WTC11 (cell line): Measurements from ENCODE around the gene AP2M1. TPM values are rescaled to one million over a fixed set of nuclear protein-coding genes. Genes with fewer than 3 reads are reported as not detected.
A peak's percentile ranks its signal among the peaks of the same experiment; 100 is the strongest.

ENCODE experiments used
- ATAC-seq: fragments of 200-7000 bp; cut with Tn5 transposase; 2 replicates; pipeline ENCODE4 v1.10.0; 2021; ENCODE audit warnings: mild to moderate bottlenecking, moderate library complexity
- CTCF ChIA-PET: fragments of 300-600 bp; sonication (Branson Sonifier 250); formaldehyde crosslinking; loops from one replicate; lab custom pipeline; 2021; ENCODE audit warnings: antibody characterized with exemption; lab: Charles Lee
- POLR2A ChIA-PET: fragments of 350-600 bp; sonication (Branson Sonifier 250); formaldehyde crosslinking; loops from one replicate; lab custom pipeline; 2021; ENCODE audit warnings: antibody characterized with exemption; lab: Charles Lee
- DNase-seq: peaks from one replicate; pipeline ENCODE4 v3.0.0; 2021; ENCODE audit warnings: low spot score
- H3K27ac Mint-ChIP-seq: 2 replicates; pipeline ENCODE4 v1.8.0; 2021; ENCODE audit warnings: mixed read lengths
- H3K27me3 Mint-ChIP-seq: 2 replicates; pipeline ENCODE4 v1.8.0; 2021; ENCODE audit warnings: low read depth, mild to moderate bottlenecking, moderate library complexity, mixed read lengths
- H3K36me3 Mint-ChIP-seq: 2 replicates; pipeline ENCODE4 v1.8.0; 2021; ENCODE audit warnings: mixed read lengths
- H3K4me1 Mint-ChIP-seq: 2 replicates; pipeline ENCODE4 v1.8.0; 2022; ENCODE audit warnings: mixed read lengths
- H3K4me3 Mint-ChIP-seq: 2 replicates; pipeline ENCODE4 v1.8.0; 2021; ENCODE audit warnings: mild to moderate bottlenecking, moderate library complexity, mixed read lengths
- H3K9me3 Mint-ChIP-seq: 2 replicates; pipeline ENCODE4 v1.8.0; 2021; ENCODE audit warnings: mixed read lengths
- FOXK1 ChIP-seq: sonication (generic); formaldehyde crosslinking; IDR thresholded peaks from 2 replicates; pipeline ENCODE4 v1.8.0; 2022; ENCODE audit warnings: mild to moderate bottlenecking, moderate library complexity, missing genetic modification reagents
- NFYB ChIP-seq: sonication (generic); formaldehyde crosslinking; conservative IDR thresholded peaks from 2 replicates; pipeline ENCODE4 v1.8.0; 2022; ENCODE audit warnings: low read depth, missing genetic modification reagents
- NR1H2 ChIP-seq: sonication (generic); formaldehyde crosslinking; IDR thresholded peaks from 2 replicates; pipeline ENCODE4 v1.9.0; 2021; ENCODE audit warnings: mild to moderate bottlenecking, moderate library complexity, missing genetic modification reagents
- NR3C1 ChIP-seq: sonication (generic); formaldehyde crosslinking; conservative IDR thresholded peaks from 2 replicates; pipeline ENCODE4 v1.8.1; 2023; ENCODE audit warnings: low read depth, mild to moderate bottlenecking, missing genetic modification reagents
- PRRX2 ChIP-seq: fragments of 250-450 bp; sonication (Bioruptor Pico); IDR thresholded peaks from 2 replicates; pipeline ENCODE4 v1.8.0; 2021; ENCODE audit warnings: mild to moderate bottlenecking
- TEAD1 ChIP-seq: sonication (generic); formaldehyde crosslinking; IDR thresholded peaks from 2 replicates; pipeline ENCODE4 v1.8.0; 2022; ENCODE audit warnings: mild to moderate bottlenecking, missing genetic modification reagents
- ZBTB21 ChIP-seq: sonication (generic); formaldehyde crosslinking; IDR thresholded peaks from 2 replicates; pipeline ENCODE4 v1.8.1; 2023; ENCODE audit warnings: mild to moderate bottlenecking, missing genetic modification reagents, borderline replicate concordance
- ZNF416 ChIP-seq: fragments of 250-450 bp; sonication (Bioruptor Pico); IDR thresholded peaks from 2 replicates; pipeline ENCODE4 v1.9.0; 2021; ENCODE audit warnings: mild to moderate bottlenecking, inconsistent platforms
- ZNF423 ChIP-seq: fragments of 250-450 bp; sonication (Bioruptor Pico); IDR thresholded peaks from 2 replicates; pipeline ENCODE4 v2.1.2; 2022; ENCODE audit warnings: mild to moderate bottlenecking, moderate library complexity
- ZNF671 ChIP-seq: fragments of 250-450 bp; sonication (Bioruptor Pico); IDR thresholded peaks from 2 replicates; pipeline ENCODE4 v1.8.0; 2021; ENCODE audit warnings: mild to moderate bottlenecking
- total RNA-seq: library from RNA; stranded (reverse); gene quantifications from 3 replicates; pipeline ENCODE4 v1.2.3, GENCODE V29; 2021
- TF ChIP-seq, protein P1 (sequence below): sonication (generic); formaldehyde crosslinking; IDR thresholded peaks from 2 replicates; pipeline ENCODE4 v1.8.1; 2023; ENCODE audit warnings: mild to moderate bottlenecking, missing genetic modification reagents, moderate library complexity
- TF ChIP-seq, protein P2 (sequence below): sonication (generic); formaldehyde crosslinking; IDR thresholded peaks from 2 replicates; pipeline ENCODE4 v1.8.0; 2022; ENCODE audit warnings: mild to moderate bottlenecking, missing genetic modification reagents
- TF ChIP-seq, protein P3 (sequence below): fragments of 250-450 bp; sonication (Bioruptor Pico); IDR thresholded peaks from 2 replicates; pipeline ENCODE4 v2.1.2; 2022; ENCODE audit warnings: mild to moderate bottlenecking, moderate library complexity
- TF ChIP-seq, protein P4 (sequence below): sonication (generic); formaldehyde crosslinking; IDR thresholded peaks from 2 replicates; pipeline ENCODE4 v1.8.1; 2023; ENCODE audit warnings: mild to moderate bottlenecking, moderate library complexity, missing genetic modification reagents
- TF ChIP-seq, protein P5 (sequence below): fragments of 250-450 bp; sonication (Bioruptor Pico); IDR thresholded peaks from 2 replicates; pipeline ENCODE4 v1.8.0; 2021; ENCODE audit warnings: mild to moderate bottlenecking
- TF ChIP-seq, protein P6 (sequence below): fragments of 250-450 bp; sonication (Bioruptor Pico); IDR thresholded peaks from 2 replicates; pipeline ENCODE4 v1.9.0; 2021; ENCODE audit warnings: mild to moderate bottlenecking, borderline replicate concordance
- TF ChIP-seq, protein P7 (sequence below): sonication (generic); formaldehyde crosslinking; IDR thresholded peaks from 2 replicates; pipeline ENCODE4 v1.8.1; 2023; ENCODE audit warnings: mild to moderate bottlenecking, missing genetic modification reagents, moderate library complexity
- TF ChIP-seq, protein P8 (sequence below): fragments of 200-600 bp; IDR thresholded peaks from 2 replicates; pipeline ENCODE4 v1.8.0; 2022; ENCODE audit warnings: antibody characterized with exemption

AP2M1 gene
- total RNA-seq, 1 experiment from 2014 or later, result 399 TPM

DNA sequence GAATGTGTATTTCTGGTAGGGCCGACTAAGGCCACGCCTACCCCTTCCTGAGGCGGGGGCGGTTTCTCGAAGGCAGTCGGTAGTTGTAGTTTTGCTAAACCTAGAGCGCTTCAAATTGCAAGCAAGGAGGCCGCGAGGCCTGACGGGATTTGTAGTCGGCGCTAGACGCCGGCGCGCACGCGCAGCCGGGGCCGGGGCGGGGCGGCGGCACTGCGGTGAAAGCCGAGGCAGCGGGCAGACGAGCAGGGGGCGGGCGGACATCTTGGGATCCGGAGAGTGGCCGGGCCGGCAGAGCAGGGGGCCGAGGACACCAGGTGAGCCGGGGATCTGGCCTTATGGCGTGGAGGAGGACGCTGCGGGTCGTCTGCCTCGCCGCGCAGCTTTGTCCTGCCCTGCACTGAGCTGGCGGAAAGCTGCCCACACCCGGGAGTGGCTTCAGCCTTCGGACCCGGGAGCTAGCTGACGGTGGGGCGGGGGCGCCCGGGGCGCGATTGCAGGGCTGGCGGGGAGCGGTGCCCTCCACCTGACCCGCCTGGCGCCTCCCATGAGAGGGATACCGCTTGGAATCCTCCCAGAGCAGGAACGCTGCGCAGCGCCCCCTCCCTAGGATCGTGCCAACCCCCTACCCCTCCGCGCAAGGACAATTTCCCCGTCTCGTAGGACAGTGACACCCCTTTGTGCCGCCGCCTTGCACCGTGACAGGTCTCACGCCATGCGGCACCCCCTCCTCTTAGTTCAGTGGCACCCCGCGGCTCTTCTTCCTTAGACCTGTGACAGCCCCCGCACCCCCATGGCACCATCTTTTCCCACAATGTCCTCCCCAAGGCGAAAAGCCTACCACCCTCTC, at the start of gene AP2M1 (continued):
- TF ChIP-seq NFYB (CRISPR knock-in tag) (0 out of 2 replicates have a peak, but pooled peaks have one; percentile 20), ZNF423 (CRISPR knock-in tag) (no peak), PRRX2 (CRISPR knock-in tag) (0 out of 2 replicates have a peak, but pooled peaks have one; percentile 61), FOXK1 (CRISPR knock-in tag) (peak; percentile 83), TEAD1 (CRISPR knock-in tag) (no peak; the same call in 1 of the 2 replicates)
- TF ChIP-seq, protein P1, sequence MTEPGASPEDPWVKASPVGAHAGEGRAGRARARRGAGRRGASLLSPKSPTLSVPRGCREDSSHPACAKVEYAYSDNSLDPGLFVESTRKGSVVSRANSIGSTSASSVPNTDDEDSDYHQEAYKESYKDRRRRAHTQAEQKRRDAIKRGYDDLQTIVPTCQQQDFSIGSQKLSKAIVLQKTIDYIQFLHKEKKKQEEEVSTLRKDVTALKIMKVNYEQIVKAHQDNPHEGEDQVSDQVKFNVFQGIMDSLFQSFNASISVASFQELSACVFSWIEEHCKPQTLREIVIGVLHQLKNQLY, result no peak
- TF ChIP-seq, protein P2, sequence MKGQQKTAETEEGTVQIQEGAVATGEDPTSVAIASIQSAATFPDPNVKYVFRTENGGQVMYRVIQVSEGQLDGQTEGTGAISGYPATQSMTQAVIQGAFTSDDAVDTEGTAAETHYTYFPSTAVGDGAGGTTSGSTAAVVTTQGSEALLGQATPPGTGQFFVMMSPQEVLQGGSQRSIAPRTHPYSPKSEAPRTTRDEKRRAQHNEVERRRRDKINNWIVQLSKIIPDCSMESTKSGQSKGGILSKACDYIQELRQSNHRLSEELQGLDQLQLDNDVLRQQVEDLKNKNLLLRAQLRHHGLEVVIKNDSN (CRISPR knock-in tag), result no peak
- TF ChIP-seq, protein P3, sequence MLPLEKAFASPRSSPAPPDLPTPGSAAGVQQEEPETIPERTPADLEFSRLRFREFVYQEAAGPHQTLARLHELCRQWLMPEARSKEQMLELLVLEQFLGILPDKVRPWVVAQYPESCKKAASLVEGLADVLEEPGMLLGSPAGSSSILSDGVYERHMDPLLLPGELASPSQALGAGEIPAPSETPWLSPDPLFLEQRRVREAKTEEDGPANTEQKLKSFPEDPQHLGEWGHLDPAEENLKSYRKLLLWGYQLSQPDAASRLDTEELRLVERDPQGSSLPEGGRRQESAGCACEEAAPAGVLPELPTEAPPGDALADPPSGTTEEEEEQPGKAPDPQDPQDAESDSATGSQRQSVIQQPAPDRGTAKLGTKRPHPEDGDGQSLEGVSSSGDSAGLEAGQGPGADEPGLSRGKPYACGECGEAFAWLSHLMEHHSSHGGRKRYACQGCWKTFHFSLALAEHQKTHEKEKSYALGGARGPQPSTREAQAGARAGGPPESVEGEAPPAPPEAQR (CRISPR knock-in tag), result no peak
- TF ChIP-seq, all 79 proteins: peak for 16

DNA sequence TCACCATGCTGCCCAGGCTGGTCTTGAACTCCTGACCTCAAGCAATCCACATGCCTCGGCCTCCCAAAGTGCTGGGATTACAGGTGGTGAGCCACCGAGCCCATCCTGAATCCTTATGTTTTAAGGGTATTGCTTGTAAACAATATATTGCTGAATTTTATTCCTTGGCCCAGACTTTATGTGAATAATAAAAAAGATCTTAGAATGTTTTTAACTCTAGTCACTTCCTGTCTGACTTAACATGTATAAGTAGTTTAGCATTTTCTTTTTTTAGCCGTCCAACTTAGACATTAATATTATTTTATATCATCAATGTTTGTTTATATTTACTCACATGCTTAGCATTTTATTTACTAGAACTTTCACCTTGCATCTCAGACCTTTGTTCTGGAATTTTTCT, 48.6 kb upstream of the AP2M1 start:
- TF ChIP-seq ZNF416 (CRISPR knock-in tag) (no peak), ZBTB21 (no peak), ZNF671 (CRISPR knock-in tag) (no peak)
- TF ChIP-seq, protein P4, sequence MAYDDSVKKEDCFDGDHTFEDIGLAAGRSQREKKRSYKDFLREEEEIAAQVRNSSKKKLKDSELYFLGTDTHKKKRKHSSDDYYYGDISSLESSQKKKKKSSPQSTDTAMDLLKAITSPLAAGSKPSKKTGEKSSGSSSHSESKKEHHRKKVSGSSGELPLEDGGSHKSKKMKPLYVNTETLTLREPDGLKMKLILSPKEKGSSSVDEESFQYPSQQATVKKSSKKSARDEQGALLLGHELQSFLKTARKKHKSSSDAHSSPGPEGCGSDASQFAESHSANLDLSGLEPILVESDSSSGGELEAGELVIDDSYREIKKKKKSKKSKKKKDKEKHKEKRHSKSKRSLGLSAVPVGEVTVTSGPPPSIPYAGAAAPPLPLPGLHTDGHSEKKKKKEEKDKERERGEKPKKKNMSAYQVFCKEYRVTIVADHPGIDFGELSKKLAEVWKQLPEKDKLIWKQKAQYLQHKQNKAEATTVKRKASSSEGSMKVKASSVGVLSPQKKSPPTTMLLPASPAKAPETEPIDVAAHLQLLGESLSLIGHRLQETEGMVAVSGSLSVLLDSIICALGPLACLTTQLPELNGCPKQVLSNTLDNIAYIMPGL (CRISPR knock-in tag), result no peak
- TF ChIP-seq, protein P5, sequence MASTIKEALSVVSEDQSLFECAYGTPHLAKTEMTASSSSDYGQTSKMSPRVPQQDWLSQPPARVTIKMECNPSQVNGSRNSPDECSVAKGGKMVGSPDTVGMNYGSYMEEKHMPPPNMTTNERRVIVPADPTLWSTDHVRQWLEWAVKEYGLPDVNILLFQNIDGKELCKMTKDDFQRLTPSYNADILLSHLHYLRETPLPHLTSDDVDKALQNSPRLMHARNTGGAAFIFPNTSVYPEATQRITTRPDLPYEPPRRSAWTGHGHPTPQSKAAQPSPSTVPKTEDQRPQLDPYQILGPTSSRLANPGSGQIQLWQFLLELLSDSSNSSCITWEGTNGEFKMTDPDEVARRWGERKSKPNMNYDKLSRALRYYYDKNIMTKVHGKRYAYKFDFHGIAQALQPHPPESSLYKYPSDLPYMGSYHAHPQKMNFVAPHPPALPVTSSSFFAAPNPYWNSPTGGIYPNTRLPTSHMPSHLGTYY, result no peak
- Mint-ChIP-seq H3K36me3 (no peaks in the 10 kb centered on the region), H3K27ac (no peak overlapping the region), H3K4me1 (peaks cover 2% of the 10 kb centered on the region; the same call in 1 of the 2 replicates), H3K27me3 (peaks cover 2% of the 10 kb centered on the region; the same call in 1 of the 2 replicates), H3K9me3 (no peaks in the 10 kb centered on the region), H3K4me3 (no peak overlapping the region)
- CTCF ChIA-PET, result no interaction called here
- ATAC-seq (no peak), DNase-seq (no peak)
- POLR2A ChIA-PET, result no interaction called here

DNA sequence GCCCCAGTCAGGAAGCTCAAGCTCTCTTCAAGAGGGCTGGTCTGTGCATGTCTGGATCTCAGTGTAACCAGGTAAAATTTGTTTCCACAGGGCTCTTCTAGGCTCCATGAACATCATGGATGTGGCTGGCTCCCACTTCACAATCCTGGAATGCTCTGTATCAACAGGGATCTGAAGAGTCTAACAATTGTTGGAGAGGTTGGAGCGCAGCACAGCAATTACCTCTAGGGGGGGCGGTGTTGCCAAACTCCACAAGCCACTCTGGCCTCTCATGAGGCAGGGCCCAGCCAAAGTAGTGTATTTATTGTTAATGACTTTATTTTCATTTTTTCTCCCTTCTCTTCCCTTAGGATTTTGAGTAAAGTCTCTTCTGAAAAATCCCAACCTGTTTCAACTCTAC, 45.6 kb upstream of the AP2M1 start:
- ChIA-PET CTCF (interaction anchor here (1.1 to 1.9 kb wide), 2 partner anchors 119 to 233 kb away, joined by 7 to 8 read pairs; no protein-coding TSS in a partner anchor), POLR2A (no interaction called here)
- peak; percentile 59 for DNase-seq
- ATAC-seq, result peak; percentile 97
- Mint-ChIP-seq H3K36me3 (no peaks in the 10 kb centered on the region), H3K9me3 (no peaks in the 10 kb centered on the region), H3K27me3 (peaks cover 2% of the 10 kb centered on the region; the same call in 1 of the 2 replicates), H3K4me1 (peaks cover 10% of the 10 kb centered on the region), H3K4me3 (no peak overlapping the region), H3K27ac (0 out of 2 replicates have a peak overlapping the region, but pooled peaks have one; percentile 54)
- TF ChIP-seq NR1H2 (CRISPR knock-in tag) (no peak), NR3C1 (CRISPR knock-in tag) (no peak)
- TF ChIP-seq, protein P6, sequence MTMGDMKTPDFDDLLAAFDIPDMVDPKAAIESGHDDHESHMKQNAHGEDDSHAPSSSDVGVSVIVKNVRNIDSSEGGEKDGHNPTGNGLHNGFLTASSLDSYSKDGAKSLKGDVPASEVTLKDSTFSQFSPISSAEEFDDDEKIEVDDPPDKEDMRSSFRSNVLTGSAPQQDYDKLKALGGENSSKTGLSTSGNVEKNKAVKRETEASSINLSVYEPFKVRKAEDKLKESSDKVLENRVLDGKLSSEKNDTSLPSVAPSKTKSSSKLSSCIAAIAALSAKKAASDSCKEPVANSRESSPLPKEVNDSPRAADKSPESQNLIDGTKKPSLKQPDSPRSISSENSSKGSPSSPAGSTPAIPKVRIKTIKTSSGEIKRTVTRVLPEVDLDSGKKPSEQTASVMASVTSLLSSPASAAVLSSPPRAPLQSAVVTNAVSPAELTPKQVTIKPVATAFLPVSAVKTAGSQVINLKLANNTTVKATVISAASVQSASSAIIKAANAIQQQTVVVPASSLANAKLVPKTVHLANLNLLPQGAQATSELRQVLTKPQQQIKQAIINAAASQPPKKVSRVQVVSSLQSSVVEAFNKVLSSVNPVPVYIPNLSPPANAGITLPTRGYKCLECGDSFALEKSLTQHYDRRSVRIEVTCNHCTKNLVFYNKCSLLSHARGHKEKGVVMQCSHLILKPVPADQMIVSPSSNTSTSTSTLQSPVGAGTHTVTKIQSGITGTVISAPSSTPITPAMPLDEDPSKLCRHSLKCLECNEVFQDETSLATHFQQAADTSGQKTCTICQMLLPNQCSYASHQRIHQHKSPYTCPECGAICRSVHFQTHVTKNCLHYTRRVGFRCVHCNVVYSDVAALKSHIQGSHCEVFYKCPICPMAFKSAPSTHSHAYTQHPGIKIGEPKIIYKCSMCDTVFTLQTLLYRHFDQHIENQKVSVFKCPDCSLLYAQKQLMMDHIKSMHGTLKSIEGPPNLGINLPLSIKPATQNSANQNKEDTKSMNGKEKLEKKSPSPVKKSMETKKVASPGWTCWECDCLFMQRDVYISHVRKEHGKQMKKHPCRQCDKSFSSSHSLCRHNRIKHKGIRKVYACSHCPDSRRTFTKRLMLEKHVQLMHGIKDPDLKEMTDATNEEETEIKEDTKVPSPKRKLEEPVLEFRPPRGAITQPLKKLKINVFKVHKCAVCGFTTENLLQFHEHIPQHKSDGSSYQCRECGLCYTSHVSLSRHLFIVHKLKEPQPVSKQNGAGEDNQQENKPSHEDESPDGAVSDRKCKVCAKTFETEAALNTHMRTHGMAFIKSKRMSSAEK (CRISPR knock-in tag), result no peak
- TF ChIP-seq, protein P7, sequence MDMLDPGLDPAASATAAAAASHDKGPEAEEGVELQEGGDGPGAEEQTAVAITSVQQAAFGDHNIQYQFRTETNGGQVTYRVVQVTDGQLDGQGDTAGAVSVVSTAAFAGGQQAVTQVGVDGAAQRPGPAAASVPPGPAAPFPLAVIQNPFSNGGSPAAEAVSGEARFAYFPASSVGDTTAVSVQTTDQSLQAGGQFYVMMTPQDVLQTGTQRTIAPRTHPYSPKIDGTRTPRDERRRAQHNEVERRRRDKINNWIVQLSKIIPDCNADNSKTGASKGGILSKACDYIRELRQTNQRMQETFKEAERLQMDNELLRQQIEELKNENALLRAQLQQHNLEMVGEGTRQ (CRISPR knock-in tag), result no peak
- TF ChIP-seq, protein P8, sequence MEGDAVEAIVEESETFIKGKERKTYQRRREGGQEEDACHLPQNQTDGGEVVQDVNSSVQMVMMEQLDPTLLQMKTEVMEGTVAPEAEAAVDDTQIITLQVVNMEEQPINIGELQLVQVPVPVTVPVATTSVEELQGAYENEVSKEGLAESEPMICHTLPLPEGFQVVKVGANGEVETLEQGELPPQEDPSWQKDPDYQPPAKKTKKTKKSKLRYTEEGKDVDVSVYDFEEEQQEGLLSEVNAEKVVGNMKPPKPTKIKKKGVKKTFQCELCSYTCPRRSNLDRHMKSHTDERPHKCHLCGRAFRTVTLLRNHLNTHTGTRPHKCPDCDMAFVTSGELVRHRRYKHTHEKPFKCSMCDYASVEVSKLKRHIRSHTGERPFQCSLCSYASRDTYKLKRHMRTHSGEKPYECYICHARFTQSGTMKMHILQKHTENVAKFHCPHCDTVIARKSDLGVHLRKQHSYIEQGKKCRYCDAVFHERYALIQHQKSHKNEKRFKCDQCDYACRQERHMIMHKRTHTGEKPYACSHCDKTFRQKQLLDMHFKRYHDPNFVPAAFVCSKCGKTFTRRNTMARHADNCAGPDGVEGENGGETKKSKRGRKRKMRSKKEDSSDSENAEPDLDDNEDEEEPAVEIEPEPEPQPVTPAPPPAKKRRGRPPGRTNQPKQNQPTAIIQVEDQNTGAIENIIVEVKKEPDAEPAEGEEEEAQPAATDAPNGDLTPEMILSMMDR, result no peak
